Activated gamma-delta T cell treated with anti-CD3 and anti-CD28 coated beads, Interleukin-2, amount 50 U/mL, for 16 hours (primary cell): ENCODE measurements around the gene CROCC.

Source experiments
- DNase-seq: peaks from one replicate; pipeline ENCODE4 v3.0.0-alpha.2; 2020; ENCODE audit warnings: low read depth

CROCC gene

DNA sequence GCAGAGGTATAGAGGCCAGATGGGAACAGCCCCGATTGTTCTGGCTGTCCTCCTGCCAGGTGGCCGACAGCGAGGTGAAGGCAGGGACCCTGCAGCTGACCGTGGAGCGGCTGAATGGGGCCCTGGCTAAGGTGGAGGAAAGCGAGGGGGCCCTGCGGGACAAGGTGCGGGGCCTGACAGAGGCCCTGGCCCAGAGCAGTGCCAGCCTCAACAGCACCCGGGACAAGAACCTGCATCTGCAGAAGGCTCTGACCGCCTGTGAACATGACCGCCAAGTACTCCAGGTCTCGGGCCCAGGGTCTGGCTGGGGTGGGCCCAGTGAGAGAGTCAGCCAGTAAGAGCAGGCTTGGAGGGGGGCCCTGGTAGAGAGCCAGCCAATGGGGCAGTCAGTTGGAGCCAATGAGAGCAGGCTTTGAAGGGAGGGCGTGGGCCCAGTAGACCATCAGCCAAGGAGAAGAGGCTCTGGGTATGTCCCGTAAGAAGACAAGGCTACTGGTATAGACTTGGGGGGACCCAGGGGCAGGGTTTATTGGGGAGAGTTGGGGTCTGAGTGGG is 47.4 kb downstream of the CROCC start:
- no peak for DNase-seq

DNA sequence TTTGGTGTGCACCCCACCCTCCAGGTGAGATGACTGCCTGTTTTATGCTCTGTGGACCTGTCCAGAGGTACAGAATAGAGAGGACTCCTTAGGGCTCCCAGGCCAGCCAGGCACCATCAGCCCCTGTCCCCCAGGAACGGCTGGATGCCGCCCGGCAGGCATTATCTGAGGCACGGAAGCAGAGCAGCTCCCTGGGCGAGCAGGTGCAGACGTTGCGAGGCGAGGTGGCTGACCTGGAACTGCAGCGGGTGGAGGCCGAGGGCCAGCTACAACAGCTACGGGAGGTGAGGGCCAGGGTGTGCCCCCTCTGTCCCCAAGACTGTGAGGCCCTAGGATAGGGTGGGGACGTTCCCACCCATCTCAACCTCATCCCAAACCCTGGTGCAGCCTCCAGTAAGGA is 47.9 kb downstream of the CROCC start:
- no peak for DNase-seq

GRCh38 chr1:16970132-16970910 is 48.6 kb downstream of the CROCC start:
- no peak for DNase-seq

DNA sequence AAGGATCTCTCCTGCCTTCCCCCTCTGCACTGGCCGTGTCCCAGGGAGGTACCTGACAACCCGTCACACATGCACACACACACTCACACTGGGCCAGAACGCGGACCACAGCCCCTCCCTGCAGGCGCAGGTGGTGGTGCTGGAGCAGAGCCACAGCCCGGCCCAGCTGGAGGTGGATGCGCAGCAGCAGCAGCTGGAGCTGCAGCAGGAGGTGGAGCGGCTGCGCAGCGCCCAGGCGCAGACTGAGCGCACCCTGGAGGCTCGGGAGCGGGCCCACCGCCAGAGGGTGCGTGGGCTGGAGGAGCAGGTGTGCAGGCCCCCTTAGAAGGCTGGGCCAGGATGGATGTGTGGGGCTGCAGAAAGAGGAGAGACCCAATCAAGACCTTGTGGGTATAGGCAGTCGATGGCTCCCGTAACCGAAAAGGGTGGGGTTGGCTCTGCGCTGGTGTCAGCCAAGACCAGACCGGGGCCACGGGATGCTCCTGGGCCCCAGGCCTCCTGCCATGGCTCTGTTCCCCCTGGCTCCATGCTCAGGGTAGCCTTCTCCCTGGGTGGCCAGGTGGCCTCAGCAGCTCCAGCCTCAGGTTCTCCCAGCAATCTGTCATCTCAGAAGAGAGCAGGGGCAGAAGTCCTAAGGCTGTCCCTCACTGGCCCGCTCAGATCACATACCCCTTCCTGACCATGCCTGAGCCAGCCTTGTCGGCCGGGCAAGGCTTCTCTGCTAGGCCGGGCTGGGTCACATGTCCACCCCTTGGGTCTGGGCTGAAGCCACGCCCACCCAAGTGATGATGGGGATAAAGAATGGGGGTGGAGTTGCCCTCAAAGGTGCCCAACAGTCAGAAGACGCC is 49.8 kb downstream of the CROCC start:
- DNase-seq = no peak

DNA sequence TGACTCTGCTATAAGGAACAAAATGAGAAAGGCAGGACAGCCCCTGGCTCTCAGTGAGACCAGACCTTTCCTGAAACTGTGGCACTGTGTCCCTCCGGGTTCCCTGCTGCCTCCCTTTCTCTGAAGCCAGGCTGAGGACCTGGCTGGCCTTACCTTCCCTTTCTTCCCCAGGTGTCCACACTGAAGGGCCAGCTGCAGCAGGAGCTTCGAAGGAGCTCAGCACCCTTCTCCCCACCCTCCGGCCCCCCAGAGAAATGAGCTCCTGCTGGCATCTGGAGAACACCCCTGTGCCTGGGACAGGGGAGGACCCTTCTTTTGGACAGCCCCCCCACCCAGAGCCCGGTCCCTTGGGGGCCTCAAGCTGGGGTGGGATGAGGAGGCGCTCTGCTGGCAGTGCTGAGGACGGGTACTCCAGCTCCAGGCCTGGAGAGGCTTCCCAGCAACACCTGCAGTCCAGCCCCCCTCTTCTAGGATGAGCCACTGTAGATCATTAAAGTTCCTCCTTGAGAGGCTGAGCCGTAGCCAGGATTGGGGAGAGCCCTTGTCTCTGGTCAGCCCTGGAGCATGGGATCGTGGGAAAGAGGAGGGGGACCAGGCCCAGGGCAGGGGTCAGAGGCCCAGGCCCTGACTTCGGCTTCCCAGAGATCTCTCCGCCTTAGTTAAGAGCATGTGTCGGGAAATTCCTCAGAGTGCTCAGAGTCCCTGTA is 50.6 kb downstream of the CROCC start:
- DNase-seq = no peak

DNA sequence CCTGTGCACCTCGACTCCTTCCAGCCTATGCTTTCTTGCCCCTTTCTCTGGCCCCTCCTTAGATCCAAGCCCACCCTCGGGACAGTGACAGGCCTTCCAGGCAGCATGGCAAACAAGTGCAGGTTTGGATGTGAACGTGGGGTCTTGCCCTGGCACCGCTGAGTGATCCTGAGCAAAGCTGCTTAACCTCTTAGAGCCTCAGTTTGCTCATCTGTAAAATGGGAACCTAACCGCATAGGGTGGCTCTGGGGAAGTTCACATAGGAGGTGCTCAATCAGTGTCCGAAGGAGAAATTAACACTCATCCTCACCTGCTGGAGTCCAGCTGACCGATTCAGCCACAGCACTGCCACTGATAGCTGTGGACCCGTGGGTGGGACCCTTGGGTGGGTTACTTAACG is 51.5 kb downstream of the CROCC start:
- DNase-seq = no peak

- no peak for DNase-seq
These were observed 53.5 kb downstream of the CROCC start for GRCh38 chr1:16975211-16975610.

- no peak for DNase-seq
These were observed 54.1 kb downstream of the CROCC start for GRCh38 chr1:16975838-16976237.

DNA sequence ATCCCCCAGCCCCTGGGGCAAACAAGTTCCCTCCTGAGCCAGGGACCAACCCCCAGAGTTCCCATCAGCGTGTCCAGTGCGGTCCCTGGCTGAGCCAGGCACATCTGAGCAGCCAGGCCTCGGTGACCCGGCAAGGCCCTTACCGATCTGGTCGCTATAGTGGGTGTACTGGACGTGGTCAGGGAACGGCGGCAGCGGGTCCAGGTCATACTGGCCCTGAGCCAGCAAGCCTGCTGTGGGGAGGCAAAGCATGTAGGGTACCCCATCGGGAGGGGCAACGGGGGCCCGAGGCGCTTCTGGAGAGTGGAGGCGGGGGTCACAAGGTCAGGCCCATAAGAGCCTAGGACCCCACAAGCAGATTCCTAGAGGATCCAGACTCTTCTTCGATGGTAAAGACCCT is 55.2 kb downstream of the CROCC start:
- DNase-seq = no peak

GRCh38 chr1:16977377-16977776 is 55.6 kb downstream of the CROCC start:
- no peak for DNase-seq

- no peak for DNase-seq
These were observed 56.4 kb downstream of the CROCC start for GRCh38 chr1:16978139-16978538.

DNA sequence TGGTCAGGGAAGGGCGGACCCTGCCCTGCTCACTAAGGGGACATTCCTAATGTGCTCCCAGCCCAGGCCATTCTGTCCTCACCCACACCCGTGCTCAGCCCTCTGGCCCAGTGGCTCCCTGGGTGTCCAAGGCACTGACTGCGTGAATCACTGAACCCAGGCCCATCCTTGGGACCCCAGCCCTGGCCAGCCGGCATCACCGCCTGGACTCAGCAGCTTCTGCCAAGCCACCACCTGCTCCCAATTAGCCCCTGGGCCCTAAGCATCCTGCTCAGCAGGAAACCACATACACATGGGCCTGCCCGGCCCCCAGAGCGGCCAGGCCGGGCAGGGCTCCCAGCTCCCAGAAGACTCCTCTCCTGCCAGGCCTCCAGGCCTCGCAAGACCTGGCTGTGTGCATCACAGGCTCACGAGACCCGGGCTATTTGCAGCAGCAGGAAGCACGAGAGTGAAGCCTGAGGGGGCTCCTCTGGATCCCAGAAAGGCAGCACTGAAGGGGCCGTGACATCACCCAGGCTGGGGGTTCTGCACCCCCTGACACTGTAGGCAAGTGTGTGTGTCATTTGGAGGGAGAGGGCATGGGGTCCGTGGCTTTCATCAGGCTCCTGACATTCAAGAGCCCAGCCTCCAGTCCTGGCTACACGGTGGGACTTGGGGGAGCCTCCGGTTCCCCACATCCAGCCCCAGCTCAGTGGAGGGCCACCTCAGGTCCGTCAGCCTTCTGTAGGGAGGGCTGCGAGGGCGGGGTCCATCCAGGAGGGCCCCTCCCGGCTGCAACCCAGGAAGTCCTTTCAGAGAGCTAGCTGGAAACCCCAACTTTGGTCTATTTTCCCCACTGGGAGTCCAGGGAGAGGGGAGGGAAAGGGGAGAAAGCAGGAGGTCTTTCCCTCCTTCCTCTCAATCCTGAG is 57.1 kb downstream of the CROCC start:
- DNase-seq = no peak

DNA sequence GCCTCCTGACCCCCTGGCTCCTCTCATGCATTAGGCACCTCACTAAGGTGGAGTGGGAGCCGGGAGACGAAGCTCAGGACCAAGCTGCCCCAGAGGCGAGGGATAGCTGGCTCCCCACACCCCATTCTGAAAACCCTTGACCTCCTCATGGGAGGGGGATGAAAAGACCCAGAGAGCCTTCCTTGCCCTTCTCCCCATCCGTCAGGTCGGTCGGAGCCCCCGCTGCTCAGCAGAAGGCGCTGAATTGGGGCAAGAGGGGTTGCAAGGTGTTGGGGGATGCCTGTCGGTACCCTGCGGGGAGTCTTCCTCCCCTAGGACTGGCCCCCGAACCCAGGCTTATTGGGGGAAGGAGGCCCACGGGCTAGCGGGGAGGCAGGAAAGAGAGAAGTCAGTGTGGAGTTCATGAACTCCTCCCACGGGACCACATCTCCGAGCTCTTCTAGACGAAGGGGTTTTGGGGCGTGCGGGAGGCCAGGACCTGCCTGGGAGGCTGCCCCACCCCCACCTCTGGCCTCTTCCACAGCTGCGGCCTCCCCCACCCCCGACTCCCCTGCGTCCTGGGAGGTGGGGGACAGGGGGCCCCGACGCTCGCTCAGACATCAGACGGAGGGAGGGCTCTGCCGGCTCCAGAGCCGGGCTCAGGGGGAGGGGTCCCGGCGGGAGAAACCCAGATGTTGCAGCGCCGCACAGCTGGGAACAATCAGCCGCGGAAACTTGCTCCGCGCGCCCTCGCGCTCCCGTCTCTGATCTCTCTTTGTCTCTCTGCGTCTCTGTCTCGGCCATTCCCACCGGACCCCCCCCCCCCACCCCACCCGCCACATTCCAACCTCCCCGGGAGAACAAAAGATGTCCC is 58.0 kb downstream of the CROCC start:
- no peak for DNase-seq

DNA sequence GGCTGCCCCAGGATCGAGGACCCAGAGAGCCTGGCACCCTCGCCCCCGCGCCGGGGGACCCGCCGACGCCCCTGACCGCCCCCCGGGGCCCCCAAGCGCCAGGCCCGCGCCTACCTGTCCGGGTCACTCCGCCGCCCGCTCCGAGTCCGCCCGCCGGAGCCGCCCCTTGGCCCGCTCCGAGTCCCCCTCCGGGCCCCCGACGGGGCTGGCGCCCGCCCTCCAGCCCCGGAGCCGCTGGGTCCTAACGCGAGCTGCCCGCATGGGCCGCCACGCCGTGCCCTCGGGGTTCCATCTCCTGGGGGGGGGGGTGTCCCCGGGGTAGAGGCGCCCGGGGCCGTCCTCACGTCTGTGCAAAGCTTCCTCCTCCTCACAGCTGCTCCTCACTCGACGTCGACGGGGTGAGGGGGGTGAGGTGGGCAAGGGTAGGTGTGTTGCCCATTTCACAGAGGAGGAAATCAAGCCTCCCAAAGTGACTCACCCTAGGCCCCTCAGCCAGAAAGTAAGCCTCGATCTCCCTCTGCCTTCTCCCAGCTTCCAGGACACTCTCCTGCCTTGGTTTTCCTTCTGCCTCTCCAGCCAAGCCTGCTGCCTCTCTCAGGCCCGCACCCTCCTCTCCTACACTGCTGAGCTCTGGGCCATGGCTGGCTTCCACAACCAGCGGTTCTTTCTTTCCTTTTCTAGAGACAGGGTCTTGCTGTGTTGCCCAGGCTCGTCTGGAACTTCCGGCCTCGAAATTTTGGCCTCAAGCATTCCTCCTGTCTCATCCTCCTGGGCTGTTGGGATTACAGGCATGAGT is 58.9 kb downstream of the CROCC start, which contains the start of gene MFAP2:
TSS of gene MFAP2 (minus strand) at position 148 of the 796 bp plus-strand sequence. CDS start 2,347 bp downstream, outside the sequence.
- DNase-seq = no peak

GRCh38 chr1:16981269-16981849 is 59.6 kb downstream of the CROCC start:
- DNase-seq = no peak

- no peak for DNase-seq
These were observed 61.2 kb downstream of the CROCC start for GRCh38 chr1:16982902-16983301.

DNA sequence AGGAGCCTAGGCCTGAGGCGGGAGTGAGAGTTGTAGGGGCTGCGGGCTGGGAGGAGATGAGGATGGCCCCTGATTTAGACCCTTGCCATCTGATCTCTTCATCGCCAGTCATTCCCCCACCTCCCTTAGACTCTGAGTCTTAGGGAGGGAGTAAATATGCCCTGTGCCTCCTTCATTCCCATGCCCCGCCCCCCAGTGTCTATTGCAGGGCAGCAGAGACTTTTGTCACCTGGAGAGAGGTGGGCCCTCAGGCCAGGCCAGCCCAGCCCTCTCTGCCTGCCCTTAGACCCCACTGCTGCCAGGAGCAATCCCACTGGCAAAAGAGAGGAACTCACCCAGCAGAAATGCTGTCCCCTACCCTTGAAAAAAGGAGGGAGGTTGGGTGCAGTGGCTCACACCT is 61.9 kb downstream of the CROCC start:
- no peak for DNase-seq

GRCh38 chr1:16984717-16985116 is 63.0 kb downstream of the CROCC start:
- DNase-seq = no peak

DNA sequence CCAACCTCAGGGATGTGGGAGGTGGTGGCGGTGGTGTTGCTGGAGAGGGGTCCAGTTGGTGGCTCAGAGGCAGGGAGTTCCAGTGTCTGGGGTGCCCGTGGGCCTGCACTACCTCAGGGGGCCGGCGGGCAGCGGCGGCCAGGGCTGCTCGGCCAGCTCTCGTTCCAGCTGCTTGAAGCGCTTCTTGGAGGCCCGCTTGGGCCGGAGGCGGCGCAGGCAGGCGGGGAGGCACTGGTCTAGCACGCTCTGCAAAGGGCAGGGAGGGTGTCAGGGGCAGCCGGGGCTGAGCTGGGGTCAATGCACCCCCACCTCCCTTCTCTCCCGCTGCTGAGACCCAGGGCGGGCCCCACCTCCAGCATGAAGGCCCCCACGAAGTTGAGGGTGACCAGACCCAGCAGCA is 64.4 kb downstream of the CROCC start:
- DNase-seq = no peak
